ENCODE data around the gene SUGCT. TPM values are rescaled to one million over a fixed set of nuclear protein-coding genes. Genes with fewer than 3 reads are reported as not detected.

Gene SUGCT
- total RNA-seq, 1 experiment from 2014 or later: 5.4 TPM

- no peaks in the 10 kb centered on the region for H3K4me1 ChIP-seq (ENCODE audit: insufficient read depth, low read length)
- H2BK20ac ChIP-seq (ENCODE audit: low read depth, low read length, poor library complexity, severe bottlenecking): no peak overlapping the region
- no peaks in the 10 kb centered on the region for H3K79me1 ChIP-seq (ENCODE audit: insufficient read depth, low read depth, low read length, poor library complexity, severe bottlenecking)
- no peak overlapping the region for H3K18ac ChIP-seq (ENCODE audit: insufficient read length, low read depth, low read length)
- no peaks in the 10 kb centered on the region for H3K27me3 Mint-ChIP-seq (ENCODE audit: low read depth)
- no peak overlapping the region for H2BK15ac ChIP-seq (ENCODE audit: low read depth, low read length)
- H3T11ph ChIP-seq (ENCODE audit: low read length): no peak overlapping the region
- H2AFZ ChIP-seq (ENCODE audit: low read length): no peak overlapping the region
- H2AK5ac ChIP-seq (ENCODE audit: insufficient read length, low read length): no peak overlapping the region
- H3K4ac ChIP-seq (ENCODE audit: low read depth, low read length): no peak overlapping the region
- no peak overlapping the region for H3K4me2 ChIP-seq (ENCODE audit: insufficient read depth, insufficient read length, low read length)
- H2BK12ac ChIP-seq (ENCODE audit: insufficient read length, low read depth, low read length): no peak overlapping the region
- H3K36me3 Mint-ChIP-seq (ENCODE audit: insufficient read depth in 1 of 3, low read depth in 3 of 3): no peaks in the 10 kb centered on the region
- no peak overlapping the region for H3K56ac ChIP-seq (ENCODE audit: insufficient read length, low read depth, low read length)
- H2BK120ac ChIP-seq (ENCODE audit: low read depth, low read length, poor library complexity, severe bottlenecking): no peak overlapping the region
- no peak overlapping the region for H4K91ac ChIP-seq (ENCODE audit: insufficient read length, low read depth, low read length)
- no peak overlapping the region for H3K27ac Mint-ChIP-seq
- WGBS (ENCODE audit: extremely low coverage, insufficient read length, low lambda C conversion rate): no CpG with 5 or more reads among the region's 2 CpGs
- no peaks in the 10 kb centered on the region for H3K27me3 ChIP-seq (ENCODE audit: insufficient read depth, low read length)
- no peak overlapping the region for H3K27ac ChIP-seq (ENCODE audit: insufficient read length, low read depth, low read length)
- no peak overlapping the region for H4K8ac ChIP-seq (replicated peaks; ENCODE audit: insufficient read length, low read depth, low read length)
- no peaks in the 10 kb centered on the region for H3K9me3 Mint-ChIP-seq
- H4K5ac ChIP-seq (ENCODE audit: insufficient read length, low read depth, low read length): no peak overlapping the region
- no peaks in the 10 kb centered on the region for H4K20me1 ChIP-seq (ENCODE audit: control insufficient read depth, insufficient read depth, insufficient read length)
- no peak overlapping the region for H2BK5ac ChIP-seq (ENCODE audit: insufficient read length, low read length)
- no peaks in the 10 kb centered on the region for H3K79me2 ChIP-seq (ENCODE audit: insufficient read depth, low read length)
- no peak overlapping the region for H3K23ac ChIP-seq (ENCODE audit: insufficient read length, low read depth, low read length)
- no peak for DNase-seq
- no peak overlapping the region for H3K9ac ChIP-seq (ENCODE audit: extremely low read depth, insufficient read length, low read length)
- no peaks in the 10 kb centered on the region; a peak in 1 of 4 replicates for H3K4me1 Mint-ChIP-seq
- no peak for TF ChIP-seq CTCF (conservative IDR thresholded peaks at IDR 0.05)
- H3K9me3 ChIP-seq (ENCODE audit: control insufficient read depth, low read depth, low read length): no peaks in the 10 kb centered on the region
- H3K23me2 ChIP-seq (ENCODE audit: insufficient read length, low read depth, low read length, poor library complexity, severe bottlenecking): no peaks in the 10 kb centered on the region
- H3K14ac ChIP-seq (ENCODE audit: insufficient read depth, low read length): no peak overlapping the region
- no peak overlapping the region for H3K4me3 Mint-ChIP-seq
These were observed 342.3 kb downstream of the SUGCT start for GRCh38 chr7:40477094-40477493.
